HepG2 (cell line): ENCODE measurements around the gene CCDC183. TPM values are rescaled to one million over a fixed set of nuclear protein-coding genes. Genes with fewer than 3 reads are reported as not detected.

Experiments used
- CAMTA2 ChIP-seq: sonication (generic); formaldehyde crosslinking; IDR thresholded peaks from 2 replicates; pipeline ENCODE4 v1.4.0; 2020; ENCODE audit warnings: mild to moderate bottlenecking, missing genetic modification reagents, borderline replicate concordance
- CHD4 ChIP-seq: fragments of 200-600 bp; sonication (generic); IDR thresholded peaks from 2 replicates; pipeline ENCODE4 v1.7.0; 2017; ENCODE audit warnings: mild to moderate bottlenecking, low read length, borderline replicate concordance
- CREM ChIP-seq, 2 experiments: sonication (generic) in 1 of 2; formaldehyde crosslinking in 1 of 2; IDR thresholded peaks; 2 replicates each; pipeline versions ENCODE4 v1.4.0 to v1.6.1; 2016 to 2020; ENCODE audit warnings: antibody characterized with exemption in 1 of 2, mild to moderate bottlenecking in 1 of 2, missing genetic modification reagents in 1 of 2
- MAF1 ChIP-seq: sonication (generic); formaldehyde crosslinking; IDR thresholded peaks from 2 replicates; pipeline ENCODE4 v1.5.0; 2020; ENCODE audit warnings: missing genetic modification reagents, borderline replicate concordance
- NCOA5 ChIP-seq: sonication (generic); formaldehyde crosslinking; IDR thresholded peaks from 2 replicates; pipeline ENCODE4 v1.4.0; 2020; ENCODE audit warnings: missing genetic modification reagents
- NCOR1 ChIP-seq: fragments of 200-600 bp; sonication (generic); IDR thresholded peaks from 2 replicates; pipeline ENCODE4 v1.7.0; 2017; ENCODE audit warnings: antibody characterized with exemption, low read length, borderline replicate concordance
- PHF21A ChIP-seq: sonication (generic); formaldehyde crosslinking; IDR thresholded peaks from 2 replicates; pipeline ENCODE4 v1.5.0; 2020; ENCODE audit warnings: mild to moderate bottlenecking, missing genetic modification reagents
- RAD21 ChIP-seq: fragments of 450-650 bp; formaldehyde crosslinking; IDR thresholded peaks from 2 replicates; pipeline ENCODE4 v1.5.0; 2020; ENCODE audit warnings: mild to moderate bottlenecking
- SPEN ChIP-seq: sonication (generic); formaldehyde crosslinking; IDR thresholded peaks from 2 replicates; pipeline ENCODE4 v1.5.1; 2020; ENCODE audit warnings: low read depth, mild to moderate bottlenecking, missing genetic modification reagents
- ZEB1 ChIP-seq: IDR thresholded peaks from 2 replicates; pipeline ENCODE4 v1.6.1; 2012; ENCODE audit warnings: mild to moderate bottlenecking, low read depth, inconsistent platforms; ENCODE audit not compliant: insufficient replicate concordance
- ZNF160 ChIP-seq: sonication (generic); formaldehyde crosslinking; IDR thresholded peaks from 2 replicates; pipeline ENCODE4 v1.8.0; 2022; ENCODE audit warnings: mild to moderate bottlenecking, inconsistent platforms, missing genetic modification reagents
- ZNF260 ChIP-seq: sonication (generic); formaldehyde crosslinking; IDR thresholded peaks from 2 replicates; pipeline ENCODE4 v1.4.0; 2020; ENCODE audit warnings: missing genetic modification reagents, low read depth, mild to moderate bottlenecking, borderline replicate concordance
- ZNF292 ChIP-seq: sonication (generic); formaldehyde crosslinking; IDR thresholded peaks from 2 replicates; pipeline ENCODE4 v1.8.1; 2022; ENCODE audit warnings: mild to moderate bottlenecking, low read depth, missing genetic modification reagents, borderline replicate concordance
- ZNF432 ChIP-seq: sonication (generic); formaldehyde crosslinking; IDR thresholded peaks from 2 replicates; pipeline ENCODE4 v1.5.0; 2020; ENCODE audit warnings: missing genetic modification reagents, mild to moderate bottlenecking, borderline replicate concordance
- ZNF543 ChIP-seq: sonication (generic); formaldehyde crosslinking; IDR thresholded peaks from 2 replicates; pipeline ENCODE4 v1.4.0; 2020; ENCODE audit warnings: mild to moderate bottlenecking, missing genetic modification reagents
- ZNF614 ChIP-seq: IDR thresholded peaks from 2 replicates; pipeline ENCODE4 v1.6.1; 2018; ENCODE audit warnings: missing biosample characterization, missing genetic modification reagents, inconsistent platforms, borderline replicate concordance
- polyA plus RNA-seq, 8 experiments: library from polyadenylated mRNA; depleted of rRNA in 3 of 8; stranded (reverse) in 7 of 8; unstranded in 1 of 8; fragments of >200 nt; fragmentation: Illumina TruSeq in 4 of 8; extraction: Trizol in 4 of 8; gene quantifications; 2 replicates each; pipeline versions ENCODE4 v1.2.1 to v1.2.3, GENCODE V29; 2011 to 2016; ENCODE audit warnings: low read depth in 4 of 8, missing spikeins in 1 of 8, mixed read lengths in 1 of 8; ENCODE audit not compliant: insufficient read depth in 1 of 8
- total RNA-seq, 5 experiments: library from RNA; depleted of rRNA; stranded (reverse); fragments of >200 nt; fragmentation: Illumina TruSeq; extraction: Trizol; gene quantifications; 2 replicates each; pipeline ENCODE4 v1.2.3, GENCODE V29; 2016; ENCODE audit warnings: low read depth in 1 of 5
- TF ChIP-seq, protein P1 (sequence below): IDR thresholded peaks from 2 replicates; pipeline ENCODE4 v1.6.1; 2016; ENCODE audit warnings: mild to moderate bottlenecking, missing biosample characterization, missing genetic modification reagents
- TF ChIP-seq, protein P2 (sequence below), 2 experiments: sonication (generic) in 1 of 2; formaldehyde crosslinking in 1 of 2; IDR thresholded peaks; 2 replicates each; pipeline versions ENCODE4 v1.5.1 to v1.6.1; 2011 to 2020; ENCODE audit warnings: borderline replicate concordance in 1 of 2, low read depth in 1 of 2, low read length in 1 of 2, mild to moderate bottlenecking in 1 of 2, missing genetic modification reagents in 1 of 2, moderate library complexity in 1 of 2
- TF ChIP-seq, protein P3 (sequence below): sonication (generic); formaldehyde crosslinking; IDR thresholded peaks from 2 replicates; pipeline ENCODE4 v1.4.0; 2020; ENCODE audit warnings: mild to moderate bottlenecking, low read depth, missing genetic modification reagents
- TF ChIP-seq, protein P4 (sequence below): sonication (generic); formaldehyde crosslinking; IDR thresholded peaks from 2 replicates; pipeline ENCODE4 v1.8.0; 2022; ENCODE audit warnings: missing genetic modification reagents, mild to moderate bottlenecking, moderate library complexity, borderline replicate concordance
- TF ChIP-seq, protein P5 (sequence below): sonication (generic); formaldehyde crosslinking; IDR thresholded peaks from 2 replicates; pipeline ENCODE4 v1.8.1; 2023; ENCODE audit warnings: mild to moderate bottlenecking, moderate library complexity, missing genetic modification reagents

CCDC183 gene
- total and polyA plus RNA-seq, 2 of the 13 experiments (the other 11 are each of a cell fraction or from before 2014, with no cell fraction given), result 5.0 to 66.4 TPM

DNA sequence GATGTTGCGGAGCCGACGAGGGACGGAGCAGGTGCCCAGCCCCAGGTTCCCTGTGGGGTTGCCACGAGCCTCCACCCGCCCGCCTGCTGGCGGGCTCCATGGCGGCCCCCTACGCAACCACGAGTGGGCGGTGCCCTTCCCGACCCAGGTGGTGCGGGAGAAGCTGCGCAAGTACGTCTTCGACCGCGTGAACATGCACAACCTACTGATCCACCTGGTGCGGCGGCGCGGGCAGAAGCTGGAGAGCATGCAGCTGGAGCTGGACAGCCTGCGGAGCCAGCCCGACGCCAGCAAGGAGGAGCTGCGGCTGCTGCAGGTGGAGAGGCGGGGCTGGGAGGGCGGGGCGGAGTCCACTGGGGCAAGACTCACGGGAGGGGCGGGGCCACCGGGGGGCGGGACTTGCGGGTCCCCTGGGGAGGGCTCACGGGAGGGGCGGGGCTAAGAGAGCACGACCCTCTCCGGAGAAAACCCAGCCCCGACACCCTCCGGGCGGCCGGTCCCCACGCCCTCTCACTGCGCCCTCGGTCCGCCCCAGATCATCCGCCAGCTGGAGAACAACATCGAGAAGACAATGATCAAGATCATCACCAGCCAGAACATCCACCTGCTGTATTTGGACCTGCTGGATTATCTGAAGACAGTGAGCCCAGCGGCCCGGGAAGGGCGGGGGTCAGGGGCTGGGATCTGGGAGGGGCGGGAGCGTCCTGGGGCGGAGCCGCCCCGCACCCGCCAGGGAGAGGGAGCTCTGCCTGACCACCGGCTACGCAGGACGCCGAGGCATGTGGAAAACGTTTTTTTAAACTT, 3.9 kb downstream of the CCDC183 start (continued):
- TF ChIP-seq, protein P1, sequence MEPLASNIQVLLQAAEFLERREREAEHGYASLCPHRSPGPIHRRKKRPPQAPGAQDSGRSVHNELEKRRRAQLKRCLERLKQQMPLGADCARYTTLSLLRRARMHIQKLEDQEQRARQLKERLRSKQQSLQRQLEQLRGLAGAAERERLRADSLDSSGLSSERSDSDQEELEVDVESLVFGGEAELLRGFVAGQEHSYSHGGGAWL (CRISPR knock-in tag), result no peak
- TF ChIP-seq ZEB1 (no peak), SPEN (CRISPR knock-in tag) (peak; percentile 52; the same call in 1 of the 2 replicates), ZNF432 (CRISPR knock-in tag) (no peak), ZNF543 (CRISPR knock-in tag) (no peak), NCOR1 (no peak; the same call in 1 of the 2 replicates), CAMTA2 (CRISPR knock-in tag) (no peak), ZNF260 (CRISPR knock-in tag) (no peak), CHD4 (no peak; the same call in 1 of the 2 replicates), CREM (IDR thresholded peaks at IDR 0.05) (0 out of 2 replicates have a peak, but pooled peaks have one; percentile 31), CREM (CRISPR knock-in tag; IDR thresholded peaks at IDR 0.05) (no peak), MAF1 (CRISPR knock-in tag) (peak; percentile 45; the same call in 1 of the 2 replicates), PHF21A (CRISPR knock-in tag) (no peak; the same call in none of the 2 replicates), ZNF614 (CRISPR knock-in tag) (no peak; the same call in 1 of the 2 replicates), ZNF160 (CRISPR knock-in tag) (no peak; the same call in 1 of the 2 replicates), ZNF292 (CRISPR knock-in tag) (no peak; the same call in 1 of the 2 replicates), NCOA5 (CRISPR knock-in tag) (no peak), RAD21 (no peak; the same call in 1 of the 2 replicates)
- TF ChIP-seq, protein P2, sequence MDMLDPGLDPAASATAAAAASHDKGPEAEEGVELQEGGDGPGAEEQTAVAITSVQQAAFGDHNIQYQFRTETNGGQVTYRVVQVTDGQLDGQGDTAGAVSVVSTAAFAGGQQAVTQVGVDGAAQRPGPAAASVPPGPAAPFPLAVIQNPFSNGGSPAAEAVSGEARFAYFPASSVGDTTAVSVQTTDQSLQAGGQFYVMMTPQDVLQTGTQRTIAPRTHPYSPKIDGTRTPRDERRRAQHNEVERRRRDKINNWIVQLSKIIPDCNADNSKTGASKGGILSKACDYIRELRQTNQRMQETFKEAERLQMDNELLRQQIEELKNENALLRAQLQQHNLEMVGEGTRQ (IDR thresholded peaks at IDR 0.05; ENCODE audit: low read depth, low read length), result no peak
- TF ChIP-seq, protein P2 (CRISPR knock-in tag; IDR thresholded peaks at IDR 0.05; ENCODE audit: borderline replicate concordance), result no peak
- TF ChIP-seq, protein P3, sequence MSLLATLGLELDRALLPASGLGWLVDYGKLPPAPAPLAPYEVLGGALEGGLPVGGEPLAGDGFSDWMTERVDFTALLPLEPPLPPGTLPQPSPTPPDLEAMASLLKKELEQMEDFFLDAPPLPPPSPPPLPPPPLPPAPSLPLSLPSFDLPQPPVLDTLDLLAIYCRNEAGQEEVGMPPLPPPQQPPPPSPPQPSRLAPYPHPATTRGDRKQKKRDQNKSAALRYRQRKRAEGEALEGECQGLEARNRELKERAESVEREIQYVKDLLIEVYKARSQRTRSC, result no peak
- TF ChIP-seq, protein P4, sequence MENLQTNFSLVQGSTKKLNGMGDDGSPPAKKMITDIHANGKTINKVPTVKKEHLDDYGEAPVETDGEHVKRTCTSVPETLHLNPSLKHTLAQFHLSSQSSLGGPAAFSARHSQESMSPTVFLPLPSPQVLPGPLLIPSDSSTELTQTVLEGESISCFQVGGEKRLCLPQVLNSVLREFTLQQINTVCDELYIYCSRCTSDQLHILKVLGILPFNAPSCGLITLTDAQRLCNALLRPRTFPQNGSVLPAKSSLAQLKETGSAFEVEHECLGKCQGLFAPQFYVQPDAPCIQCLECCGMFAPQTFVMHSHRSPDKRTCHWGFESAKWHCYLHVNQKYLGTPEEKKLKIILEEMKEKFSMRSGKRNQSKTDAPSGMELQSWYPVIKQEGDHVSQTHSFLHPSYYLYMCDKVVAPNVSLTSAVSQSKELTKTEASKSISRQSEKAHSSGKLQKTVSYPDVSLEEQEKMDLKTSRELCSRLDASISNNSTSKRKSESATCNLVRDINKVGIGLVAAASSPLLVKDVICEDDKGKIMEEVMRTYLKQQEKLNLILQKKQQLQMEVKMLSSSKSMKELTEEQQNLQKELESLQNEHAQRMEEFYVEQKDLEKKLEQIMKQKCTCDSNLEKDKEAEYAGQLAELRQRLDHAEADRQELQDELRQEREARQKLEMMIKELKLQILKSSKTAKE (CRISPR knock-in tag), result 0 out of 2 replicates have a peak, but pooled peaks have one; percentile 27
- TF ChIP-seq, protein P5, sequence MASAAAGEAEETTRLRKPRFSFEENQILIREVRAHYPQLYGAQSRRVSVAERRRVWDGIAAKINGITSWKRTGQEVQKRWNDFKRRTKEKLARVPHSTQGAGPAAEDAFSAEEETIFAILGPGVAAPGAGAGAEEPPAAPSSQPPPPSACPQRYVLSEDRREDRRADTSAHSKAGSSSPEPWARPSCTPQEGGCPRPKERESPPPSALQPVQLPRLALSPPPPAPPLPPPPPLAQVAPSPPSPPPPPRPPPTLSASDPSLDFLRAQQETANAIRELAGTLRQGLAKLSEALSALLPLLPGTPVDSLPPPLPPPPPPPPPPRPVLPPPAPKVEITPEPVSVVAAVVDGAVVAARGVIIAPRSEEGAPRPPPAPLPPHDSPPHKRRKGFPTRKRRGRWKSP (CRISPR knock-in tag), result no peak
